ENCODE results near the gene MBIP.
A peak's percentile ranks its signal among the peaks of the same experiment; 100 is the strongest.

Gene MBIP

DNA sequence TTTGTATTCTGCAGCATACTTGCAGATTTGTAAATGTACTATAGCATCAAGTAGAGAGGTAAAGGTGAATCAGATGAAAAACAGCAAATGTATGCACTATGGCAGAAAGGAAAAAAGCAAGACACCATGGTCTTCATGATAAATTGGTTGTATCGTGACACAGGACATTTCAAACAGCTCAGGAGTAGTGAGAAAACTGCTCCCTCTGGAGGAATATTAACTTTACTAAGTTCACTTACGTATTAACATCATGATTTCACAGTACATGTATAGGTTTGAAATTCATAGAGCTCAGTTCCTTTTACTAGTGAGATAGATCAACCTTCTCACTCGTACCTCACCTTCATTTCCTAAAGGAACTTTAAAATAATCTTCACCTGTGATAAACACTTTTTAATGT lies 6.5 kb downstream of the MBIP start:
- DNase-seq, result no peak

DNA sequence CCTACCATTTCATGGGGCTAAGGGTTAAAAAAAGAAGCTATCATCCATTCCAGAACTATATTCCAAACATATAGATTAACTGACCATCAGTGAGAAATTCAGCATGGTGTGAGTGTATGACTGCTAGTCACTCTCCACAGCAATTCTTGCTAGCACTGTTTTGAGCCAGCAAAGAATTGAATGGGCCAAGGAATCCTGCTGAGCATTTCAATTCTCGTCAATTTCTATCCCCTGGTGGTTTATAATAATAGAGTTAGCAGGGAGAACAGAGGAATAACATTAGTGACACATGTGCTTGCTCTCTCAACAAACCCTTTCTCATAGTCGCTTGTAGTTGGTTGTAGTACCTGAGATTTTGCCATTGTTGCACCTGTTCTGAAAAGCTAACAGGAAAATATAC lies 7.2 kb downstream of the MBIP start:
- no peak for DNase-seq

DNA sequence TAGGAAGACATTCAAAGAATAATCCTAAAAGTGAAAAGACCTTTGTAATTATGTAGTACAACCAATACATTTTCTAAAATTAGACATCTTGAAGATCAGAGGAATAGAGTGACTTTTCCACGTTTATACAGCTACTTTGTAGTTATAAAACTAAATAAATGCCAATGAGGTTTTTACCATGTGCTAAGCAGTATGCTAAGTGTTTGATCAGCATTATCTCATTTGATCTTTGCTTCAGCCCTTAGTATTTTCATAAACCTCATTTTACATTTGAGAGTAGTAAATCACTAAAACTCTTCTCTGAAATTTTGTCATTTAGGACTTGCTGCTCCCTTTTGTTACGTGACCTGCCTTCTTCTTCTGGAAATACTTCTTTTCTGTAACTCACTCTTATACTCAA lies 13.6 kb downstream of the MBIP start:
- DNase-seq, result no peak

DNA sequence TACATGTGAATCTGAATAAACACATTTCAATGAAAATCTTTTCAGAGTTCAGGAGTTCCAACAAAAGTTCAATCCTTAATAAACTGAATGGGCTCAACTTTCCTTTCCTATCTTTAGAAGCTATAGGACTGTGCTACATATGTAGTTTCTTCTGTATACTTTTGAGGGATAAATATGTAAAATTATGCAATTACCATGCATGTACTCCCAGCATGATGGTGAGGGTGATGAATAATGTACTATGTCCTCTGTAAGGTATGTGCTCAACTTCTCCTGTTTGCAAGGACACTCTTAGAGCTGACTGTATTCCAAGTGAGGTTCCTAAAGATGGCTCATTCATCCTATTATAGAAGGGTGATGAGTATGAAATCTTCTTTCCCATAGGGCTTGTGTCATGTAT lies 15.5 kb downstream of the MBIP start:
- DNase-seq, result no peak

DNA sequence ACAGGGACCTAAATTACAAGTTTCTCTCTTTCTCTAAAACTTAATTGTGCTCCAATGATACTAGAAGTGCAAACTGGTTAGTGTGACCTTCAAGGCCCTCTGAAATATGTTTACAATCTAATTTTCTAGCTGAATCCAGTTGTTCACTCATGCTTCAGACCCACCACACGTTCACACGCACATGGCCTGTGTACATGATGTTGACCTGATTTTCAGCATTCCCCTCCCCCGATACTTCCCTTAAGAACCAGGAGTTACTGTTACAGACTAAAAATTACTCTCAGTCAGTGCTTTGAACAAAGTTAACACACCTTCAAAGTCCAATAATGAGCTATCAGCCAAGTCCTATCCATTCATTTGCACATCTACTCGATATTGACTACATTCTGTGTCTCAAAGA lies 16.5 kb downstream of the MBIP start:
- no peak for DNase-seq

DNA sequence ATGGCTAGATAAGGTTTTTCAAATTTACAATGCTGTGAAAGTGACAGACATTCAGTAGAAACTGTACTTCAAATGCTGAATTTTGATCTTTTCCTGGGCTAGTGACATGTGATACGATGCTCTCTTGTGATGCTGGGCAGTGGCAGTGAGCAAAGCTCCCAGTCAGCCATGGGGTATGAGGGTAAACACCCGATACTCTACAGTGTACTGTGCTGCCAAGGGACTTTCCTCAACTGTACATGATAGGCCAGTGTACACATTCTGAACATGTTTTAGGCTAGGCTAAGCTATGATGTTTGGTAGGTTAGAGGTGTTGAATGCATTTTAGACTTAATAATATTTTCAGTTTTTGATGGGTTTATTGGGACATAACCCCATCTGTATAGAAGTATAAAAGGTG lies 17.6 kb downstream of the MBIP start:
- no peak for DNase-seq

DNA sequence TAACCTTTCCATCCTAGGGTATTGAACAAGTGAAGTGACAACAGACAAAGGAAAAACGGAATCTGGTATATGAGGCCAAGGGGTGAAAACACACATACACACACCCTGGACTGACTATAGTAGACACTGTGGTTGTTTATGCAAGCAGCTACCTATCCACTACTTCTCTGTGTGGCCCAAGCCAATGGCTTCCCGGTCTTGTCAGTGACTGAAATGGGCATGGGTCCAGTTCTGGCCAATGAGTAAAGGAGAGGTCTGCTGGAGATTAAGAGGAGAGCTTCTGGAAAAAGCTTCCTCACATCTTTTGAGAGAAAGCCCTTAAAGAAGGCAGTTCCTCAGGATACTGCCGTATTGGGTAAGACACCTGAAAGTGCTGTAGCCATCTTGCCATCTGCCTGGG lies 19.3 kb downstream of the MBIP start:
- peak in 1 of 56 donors; percentile 2 for DNase-seq

DNA sequence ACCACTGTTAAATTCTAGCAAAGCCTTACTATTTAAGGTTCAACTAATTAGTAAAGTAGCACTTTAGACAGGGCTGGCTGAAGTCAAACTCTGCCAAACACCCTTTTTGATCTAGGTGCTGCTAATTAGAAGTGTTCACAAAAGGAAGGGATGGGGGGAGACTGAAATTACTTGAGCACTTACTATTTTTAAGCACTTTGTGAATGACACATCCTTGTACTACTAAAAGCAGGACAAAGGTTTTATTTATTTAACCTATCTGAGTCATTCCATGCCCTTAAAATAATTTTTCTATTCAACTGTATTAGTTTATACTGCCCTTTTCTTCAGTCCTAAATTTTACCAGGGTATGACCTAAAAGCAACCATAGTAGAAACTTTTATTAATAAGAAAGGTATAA lies 20.1 kb downstream of the MBIP start:
- DNase-seq, result no peak

DNA sequence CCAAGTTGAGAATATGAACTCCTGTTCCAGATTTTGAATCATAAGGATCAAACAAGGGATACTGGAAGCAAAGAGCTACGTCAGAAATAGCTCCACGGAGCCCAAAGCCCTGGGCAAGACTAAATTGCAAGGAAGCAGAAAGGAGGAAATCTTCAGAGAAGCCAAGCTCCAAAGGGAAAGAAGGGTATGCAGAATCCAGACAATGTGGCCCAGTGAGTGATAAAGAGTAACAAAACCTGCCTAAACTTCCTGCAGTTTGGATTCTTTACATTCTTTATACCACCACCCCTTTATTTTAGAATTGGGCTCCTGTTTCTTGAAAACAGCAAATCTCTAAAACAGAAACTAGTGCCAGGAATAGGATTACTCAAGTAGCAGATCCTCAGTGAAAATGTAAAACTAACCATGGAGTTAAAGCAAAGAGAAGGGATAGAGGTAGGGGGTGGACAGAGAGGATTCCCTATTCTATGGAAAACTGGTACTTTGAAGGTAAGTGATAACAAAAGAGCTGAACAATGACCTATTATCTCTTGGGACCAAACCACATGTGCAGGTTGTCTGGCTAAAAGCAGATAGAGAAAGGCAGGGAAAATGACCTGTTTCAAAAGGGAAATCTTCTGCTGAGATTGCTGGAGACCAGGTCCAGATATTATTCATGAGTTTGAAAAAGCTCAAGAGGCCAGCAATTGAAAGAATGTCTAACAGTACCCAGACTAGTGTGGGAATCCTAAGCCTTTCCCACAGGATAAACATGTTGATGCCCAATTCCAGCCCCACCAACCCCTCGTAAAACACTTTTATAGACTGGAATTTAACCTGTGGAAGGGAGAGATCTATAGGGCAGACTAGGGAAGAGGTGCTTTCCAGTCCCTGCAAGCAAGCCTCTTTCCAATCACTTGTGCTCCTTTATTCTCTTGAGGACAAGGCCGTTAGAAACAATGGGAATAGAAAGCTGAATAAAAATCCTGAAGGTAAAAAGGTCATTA lies 24.5 kb downstream of the MBIP start:
- no peak for DNase-seq

DNA sequence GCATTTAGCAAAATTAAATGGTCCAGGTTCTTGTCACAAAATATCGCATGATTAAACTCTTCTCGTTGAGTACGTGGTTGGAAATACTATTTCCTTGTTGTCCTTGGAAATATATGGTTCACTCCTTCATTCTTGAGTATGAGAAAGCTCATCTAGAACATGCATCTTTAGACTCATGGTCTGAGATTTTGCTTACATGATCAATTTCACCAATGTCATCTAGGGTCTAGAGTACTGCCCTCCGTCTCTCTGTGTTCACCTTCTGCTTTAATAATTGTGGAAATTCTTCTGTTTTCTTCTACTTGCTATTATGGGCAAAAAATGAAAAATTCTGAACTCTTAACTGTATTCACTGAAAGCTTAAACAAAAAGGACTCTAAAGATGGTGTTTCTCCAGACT lies 25.9 kb downstream of the MBIP start:
- DNase-seq, result no peak

DNA sequence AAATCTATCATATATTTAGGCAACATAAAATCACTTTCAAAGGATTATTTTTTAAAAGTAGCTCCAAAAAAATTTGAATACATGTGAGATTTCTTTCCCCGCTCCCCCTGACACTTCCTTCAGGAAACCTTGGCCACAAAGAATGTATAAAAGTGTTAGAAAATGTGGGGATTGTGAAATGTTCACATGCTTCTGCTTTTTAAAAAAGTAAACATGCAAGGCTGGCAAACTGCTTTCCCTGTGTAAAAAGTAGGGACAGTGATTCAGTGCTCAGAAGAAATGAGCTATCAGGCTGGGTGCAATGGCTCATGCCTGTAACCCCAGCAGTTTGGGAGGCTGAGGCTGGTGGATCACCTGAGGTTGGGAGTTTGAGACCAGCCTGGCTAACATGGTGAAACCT lies 26.6 kb downstream of the MBIP start:
- no peak for DNase-seq

DNA sequence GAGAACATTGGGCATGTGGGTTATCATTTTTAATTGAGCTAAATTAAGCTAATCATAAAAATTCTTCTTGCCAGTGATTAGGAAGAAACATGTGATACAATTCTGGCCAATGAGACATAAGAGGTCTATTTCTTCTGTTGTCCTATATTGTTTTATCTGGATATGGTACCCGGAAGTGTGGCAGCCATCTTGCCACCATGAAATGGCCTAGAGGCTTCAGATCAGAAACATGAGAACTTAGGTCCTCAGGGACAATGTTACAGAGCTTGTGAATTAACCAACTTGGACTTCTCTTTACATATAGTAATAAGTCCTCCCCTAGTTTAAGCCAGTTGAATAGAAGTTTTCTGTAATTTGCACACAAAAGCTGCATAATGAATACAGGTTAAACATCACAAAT lies 30.5 kb downstream of the MBIP start:
- DNase-seq, result no peak

DNA sequence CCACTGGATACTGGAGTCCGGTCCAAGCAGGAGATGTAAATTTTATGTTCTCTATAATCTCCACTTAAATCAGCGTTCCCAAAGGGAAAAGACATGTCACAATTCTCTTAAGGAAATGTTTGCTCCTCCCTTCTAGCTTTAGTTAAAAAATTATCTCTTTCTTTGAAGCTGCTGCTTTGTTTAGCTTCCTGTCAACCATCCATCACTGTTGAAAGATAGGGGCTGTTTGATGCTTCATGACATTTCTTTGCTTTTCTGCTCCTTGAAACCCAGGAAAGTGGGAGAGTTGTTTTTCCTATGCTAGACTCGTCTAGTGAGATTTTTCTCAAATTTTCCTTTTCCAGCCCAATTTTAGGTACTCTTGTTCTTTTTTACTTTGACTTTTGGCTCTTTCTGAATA lies 31.9 kb downstream of the MBIP start:
- no peak for DNase-seq

DNA sequence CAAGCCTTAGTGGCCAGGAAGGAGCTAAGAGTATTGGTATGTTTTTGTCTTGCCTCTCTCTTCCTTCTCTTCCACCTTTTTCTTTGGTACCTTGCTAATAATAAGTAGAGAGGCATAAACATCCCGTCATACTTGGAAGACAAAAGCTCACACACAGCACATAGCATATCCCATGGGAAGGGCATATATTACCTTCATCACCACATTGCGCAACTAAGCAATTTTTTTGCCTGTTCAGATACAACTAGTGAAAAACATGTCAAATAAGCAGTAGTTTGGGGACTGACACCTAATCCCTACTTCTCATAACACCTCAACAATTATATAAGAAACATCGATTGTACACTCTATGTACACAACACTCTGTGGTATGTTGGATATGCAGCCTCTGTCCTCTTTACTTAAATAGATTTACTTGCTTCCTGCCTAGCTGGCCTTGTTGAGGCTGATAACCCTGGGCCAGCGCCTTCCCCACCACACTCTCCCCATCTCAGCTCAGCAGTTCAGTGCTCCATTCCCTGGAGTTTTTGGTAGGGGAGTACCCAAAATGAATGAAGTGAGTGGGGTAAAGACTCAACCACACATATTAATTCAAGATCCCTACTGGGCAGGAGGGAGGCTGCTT lies 35.4 kb downstream of the MBIP start:
- DNase-seq, result no peak

DNA sequence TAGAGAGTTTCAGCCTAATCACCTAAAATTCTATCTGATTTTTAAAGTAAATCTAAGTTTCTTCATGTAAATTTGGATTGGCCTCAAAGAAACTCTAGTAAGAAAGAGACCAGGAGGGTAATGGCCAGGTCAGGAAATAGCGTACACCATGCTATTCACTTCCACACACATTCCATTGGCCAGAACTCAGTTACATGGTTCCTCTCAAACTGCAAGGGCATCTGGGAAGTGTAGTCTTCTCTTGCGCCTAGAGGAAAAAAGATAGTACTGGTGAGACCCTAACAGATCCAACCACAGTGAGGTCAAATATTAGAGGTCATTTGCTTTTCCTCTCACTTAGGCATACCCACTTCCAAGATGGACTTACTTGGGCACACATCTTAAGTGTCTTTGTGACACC lies 39.1 kb downstream of the MBIP start:
- DNase-seq, result no peak

DNA sequence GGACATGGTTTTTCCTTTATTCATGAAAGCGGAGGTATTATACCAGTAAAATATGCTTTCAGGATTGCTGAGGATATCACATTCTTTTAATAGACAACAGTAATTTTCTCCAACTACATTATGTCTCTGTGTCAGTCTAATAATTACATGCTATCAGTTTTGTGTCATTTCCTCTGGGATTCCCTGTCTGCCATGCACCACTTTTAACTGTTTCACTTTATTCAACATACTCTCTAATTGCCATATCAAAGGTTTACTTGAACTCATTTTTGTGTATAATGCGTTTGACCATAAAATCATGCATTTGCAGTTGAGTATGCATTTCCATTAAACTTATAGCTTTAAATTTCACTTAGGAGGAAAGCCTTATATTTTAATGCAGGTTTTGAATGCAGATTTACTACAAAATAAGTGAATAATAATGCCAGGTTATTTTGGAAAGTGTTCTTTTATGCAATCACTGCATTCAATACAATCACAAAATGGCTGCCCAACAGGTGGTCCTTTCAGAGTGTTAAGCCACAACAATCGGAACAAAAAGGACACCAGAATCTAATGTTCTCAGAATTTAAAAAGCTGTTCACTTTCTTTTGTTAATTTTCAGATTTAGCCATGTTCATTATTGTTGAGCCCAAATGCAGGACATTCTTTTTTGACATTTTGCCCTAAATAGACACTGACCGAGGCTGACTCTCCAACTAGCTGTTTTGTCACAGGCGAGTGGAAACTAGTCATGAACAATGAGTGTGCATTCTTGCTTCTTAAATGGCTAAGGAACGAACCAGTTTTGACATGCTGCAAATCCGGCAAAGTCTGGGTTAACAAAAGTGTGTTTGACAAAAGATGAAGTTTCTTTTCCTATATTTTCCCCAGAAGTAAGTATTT lies 40.9 kb downstream of the MBIP start:
- DNase-seq, result no peak

DNA sequence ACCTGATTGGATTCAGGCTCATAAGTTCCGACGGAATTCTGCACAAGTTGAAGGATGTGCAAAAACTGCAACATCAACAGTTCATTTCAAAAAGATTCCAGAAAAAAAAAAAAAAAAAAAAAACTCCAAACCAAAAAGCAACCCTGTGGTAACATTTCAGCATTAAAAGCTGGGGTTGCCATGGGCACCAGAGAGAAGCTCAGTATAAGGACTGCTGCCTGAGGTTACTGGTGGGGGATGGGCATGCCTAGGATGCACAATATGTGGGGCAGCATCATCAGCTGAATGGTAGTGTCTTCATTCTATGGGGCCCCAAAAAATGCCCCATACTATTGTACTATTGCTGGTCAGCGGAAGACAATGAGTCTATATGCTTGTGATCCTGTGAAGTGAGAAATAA lies 44.7 kb downstream of the MBIP start:
- no peak for DNase-seq

DNA sequence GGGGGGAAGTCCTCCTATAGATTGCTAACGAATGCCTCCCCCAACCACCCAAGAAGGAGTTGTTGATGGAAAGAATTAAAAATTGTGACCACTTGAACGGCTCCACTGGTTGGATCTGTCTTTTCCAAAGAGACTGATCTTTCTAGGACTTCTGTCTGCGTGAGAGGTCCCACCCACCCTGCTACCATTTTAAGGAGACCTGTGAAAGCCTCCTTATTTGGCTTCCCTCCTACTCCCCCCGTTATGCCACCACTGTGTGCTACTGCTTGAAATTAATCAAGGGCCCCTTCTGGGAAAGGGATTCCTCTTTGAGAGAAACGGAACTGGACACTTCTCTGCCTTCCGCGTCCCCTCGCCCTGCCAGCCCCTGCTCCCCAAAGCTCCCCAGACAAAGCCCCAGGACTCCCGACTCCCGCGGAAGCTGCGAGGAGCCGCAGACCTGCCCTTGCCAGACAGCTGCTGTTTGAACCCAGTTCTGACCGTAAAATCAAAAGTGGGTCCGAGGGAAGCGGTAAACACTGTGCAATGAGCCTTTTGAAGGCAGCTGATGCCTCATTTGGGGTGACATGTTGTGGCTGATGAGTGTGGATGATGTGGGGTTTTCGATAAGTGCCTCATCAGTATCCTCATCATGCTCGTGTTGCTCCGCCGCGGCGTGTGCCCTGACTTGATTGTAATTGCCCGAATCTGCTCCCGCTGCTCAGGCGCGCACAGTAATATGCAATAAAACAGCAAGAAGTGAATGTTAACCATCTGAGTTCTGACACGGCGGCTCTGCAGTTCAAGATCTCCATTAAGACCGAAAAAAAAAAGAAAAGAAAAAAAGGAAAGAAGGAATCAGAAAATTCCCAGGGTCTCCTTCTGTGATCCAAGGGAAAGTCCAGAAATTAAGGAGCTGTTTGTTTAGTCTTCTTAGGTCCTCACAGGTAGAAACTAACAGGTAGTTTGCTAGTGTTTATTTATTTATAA lies 48.2 kb downstream of the MBIP start:
- peak in 5 of 56 donors; percentile 3 to 8 (median 5) for DNase-seq

DNA sequence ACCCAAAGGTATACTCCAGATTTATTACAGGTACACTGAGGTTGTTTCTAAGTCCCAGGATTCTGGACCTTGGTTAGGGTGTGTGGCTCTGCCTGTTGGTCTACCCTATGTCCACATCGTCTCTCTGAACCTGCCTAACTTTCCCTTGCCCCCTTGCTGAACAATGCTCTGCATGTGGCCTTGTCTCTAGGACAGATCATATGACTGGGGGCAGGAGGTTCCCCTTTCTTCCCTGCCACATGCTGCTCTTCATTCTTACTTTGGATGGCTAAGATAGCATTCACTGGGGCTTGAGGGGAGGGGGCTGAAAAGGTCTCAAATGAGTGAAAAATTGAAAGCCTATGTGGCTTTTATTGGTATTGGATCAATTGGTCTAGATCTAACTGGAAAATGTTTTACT lies 49.2 kb downstream of the MBIP start:
- DNase-seq, result no peak

DNA sequence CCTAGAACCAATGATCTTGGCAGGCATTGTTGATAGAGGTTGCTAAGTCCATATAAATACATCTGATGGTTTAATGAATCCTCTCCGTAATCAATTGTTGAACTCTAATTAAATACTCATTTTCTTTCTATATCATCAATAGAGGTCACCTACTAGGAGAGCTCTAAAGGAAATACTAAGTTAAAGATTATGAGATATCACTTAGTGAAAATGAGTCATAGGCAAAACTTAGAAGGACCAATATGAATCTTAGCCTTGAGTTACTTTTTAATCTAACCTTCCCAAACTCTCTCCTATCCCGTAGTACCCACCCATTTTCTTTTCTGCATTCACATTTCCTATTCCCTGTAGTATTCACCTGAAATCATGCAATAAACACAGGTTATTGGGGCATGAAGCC lies 50.2 kb downstream of the MBIP start:
- DNase-seq, result no peak

DNA sequence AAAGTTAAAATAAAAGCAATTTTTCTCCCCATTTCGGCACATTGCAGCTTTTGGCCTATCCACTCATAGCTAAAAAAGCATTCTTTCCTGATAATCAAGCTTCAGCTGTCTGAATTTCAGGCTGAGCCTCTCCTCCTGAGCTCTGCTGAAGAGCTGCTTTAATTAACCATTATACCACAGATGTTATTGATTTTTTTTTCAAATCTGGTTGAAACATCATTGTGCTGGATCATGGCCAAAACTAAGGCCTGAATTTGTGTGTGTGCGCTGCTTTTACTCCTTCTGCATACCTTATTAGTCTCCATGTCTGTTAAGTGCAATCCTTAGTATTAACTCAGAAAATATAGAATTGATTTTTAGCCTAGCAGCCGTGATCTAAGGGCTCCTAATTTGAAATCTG lies 52.3 kb downstream of the MBIP start:
- no peak for DNase-seq

All from amygdala (tissue), 56 donors.